ENCODE data around the gene OXA1L.
"Not testable (repeated sequence)": the region's sequence is repeated elsewhere in the genome, so short reads cannot be mapped to it uniquely, and the experiment has no call there.

OXA1L gene

GRCh38 chr14:22769369-22769768 lies 2.9 kb downstream of the OXA1L start:
- DNase-seq, result no peak

- no peak for DNase-seq
Measured at GRCh38 chr14:22770481-22771187, 4.1 kb downstream of the OXA1L start.

- DNase-seq, result no peak
Measured at GRCh38 chr14:22772725-22773124, 6.2 kb downstream of the OXA1L start.

- DNase-seq, result no peak
Measured at GRCh38 chr14:22773162-22774010, 6.9 kb downstream of the OXA1L start.

- DNase-seq, result no peak
Measured at GRCh38 chr14:22774011-22774706, 7.7 kb downstream of the OXA1L start.

GRCh38 chr14:22776215-22776614 lies 9.7 kb downstream of the OXA1L start:
- DNase-seq, result no peak

GRCh38 chr14:22776849-22777248 lies 10.4 kb downstream of the OXA1L start:
- not testable (repeated sequence) for DNase-seq

- DNase-seq, result no peak
Measured at GRCh38 chr14:22778084-22778483, 11.6 kb downstream of the OXA1L start.

GRCh38 chr14:22780105-22780679 lies 13.7 kb downstream of the OXA1L start:
- DNase-seq, result no peak

- DNase-seq, result no peak
Measured at GRCh38 chr14:22780941-22781300, 14.4 kb downstream of the OXA1L start.

GRCh38 chr14:22781301-22781991 lies 15.0 kb downstream of the OXA1L start:
- no peak for DNase-seq

GRCh38 chr14:22786685-22787084 lies 20.2 kb downstream of the OXA1L start:
- no peak for DNase-seq

GRCh38 chr14:22791301-22791700 lies 24.8 kb downstream of the OXA1L start:
- DNase-seq, result no peak

GRCh38 chr14:22792158-22792557 lies 25.7 kb downstream of the OXA1L start:
- no peak for DNase-seq

- not testable (repeated sequence) for DNase-seq
Measured at GRCh38 chr14:22793550-22793949, 27.1 kb downstream of the OXA1L start.

GRCh38 chr14:22793976-22794375 lies 27.5 kb downstream of the OXA1L start:
- no peak for DNase-seq

- DNase-seq, result no peak
Measured at GRCh38 chr14:22794551-22794951, 28.1 kb downstream of the OXA1L start.

- DNase-seq, result no peak
Measured at GRCh38 chr14:22796087-22796707, 29.7 kb downstream of the OXA1L start.

- no peak for DNase-seq
Measured at GRCh38 chr14:22797017-22797917, 30.8 kb downstream of the OXA1L start.

GRCh38 chr14:22798528-22798927 lies 32.0 kb downstream of the OXA1L start:
- no peak for DNase-seq

GRCh38 chr14:22800346-22800745 lies 33.9 kb downstream of the OXA1L start:
- DNase-seq, result no peak
